GM12891 (cell line): Measurements from ENCODE around the gene LRMDA.

ENCODE experiments used
- DNase-seq: peaks from one replicate; pipeline ENCODE4 v3.0.0; 2011; ENCODE audit warnings: low spot score; ENCODE audit not compliant: insufficient read length
- FAIRE-seq: peaks from 2 replicates; lab custom pipeline; 2011; peaks lifted over from hg19 to GRCh38; lab: Jason Lieb, UNC
- PAX5 ChIP-seq: IDR thresholded peaks from 2 replicates; pipeline ENCODE4 v1.6.1; 2011; ENCODE audit warnings: low read length, moderate library complexity, mild to moderate bottlenecking; ENCODE audit not compliant: insufficient read depth, severe bottlenecking
- POLR2A ChIP-seq: IDR thresholded peaks from 2 replicates; pipeline ENCODE4 v1.6.1; 2011; ENCODE audit warnings: low read depth, low read length, control low read depth
- POLR2AphosphoS5 ChIP-seq: IDR thresholded peaks from 2 replicates; pipeline ENCODE4 v1.6.1; 2011; ENCODE audit warnings: low read depth, low read length, control low read depth
- POU2F2 ChIP-seq: IDR thresholded peaks from 2 replicates; pipeline ENCODE4 v1.6.1; 2011; ENCODE audit warnings: low read depth, mild to moderate bottlenecking, control low read depth, low read length, moderate library complexity
- SPI1 ChIP-seq: IDR thresholded peaks from 2 replicates; pipeline ENCODE4 v1.6.1; 2011; ENCODE audit warnings: low read depth, low read length, control low read depth
- TAF1 ChIP-seq: IDR thresholded peaks from 2 replicates; pipeline ENCODE4 v1.6.1; 2011; ENCODE audit warnings: low read depth, low read length, control low read depth

The LRMDA gene

GRCh38 chr10:75444781-75445386, 13.5 kb downstream of the LRMDA start:
- FAIRE-seq, result no peak
- no peak for DNase-seq
- TF ChIP-seq TAF1, result no peak
- no peak for TF ChIP-seq PAX5
- no peak for TF ChIP-seq POLR2A
- TF ChIP-seq SPI1, result no peak
- TF ChIP-seq POU2F2, result no peak
- no peak for TF ChIP-seq POLR2AphosphoS5

GRCh38 chr10:75446508-75446907, 15.1 kb downstream of the LRMDA start:
- no peak for DNase-seq
- FAIRE-seq, result no peak
- TF ChIP-seq PAX5, result no peak
- TF ChIP-seq POU2F2, result no peak
- TF ChIP-seq POLR2A, result no peak
- no peak for TF ChIP-seq POLR2AphosphoS5
- TF ChIP-seq TAF1, result no peak
- TF ChIP-seq SPI1, result no peak

GRCh38 chr10:75448166-75448565, 16.7 kb downstream of the LRMDA start:
- FAIRE-seq (no peak), DNase-seq (no peak)
- TF ChIP-seq POU2F2 (no peak), POLR2A (no peak), POLR2AphosphoS5 (no peak)

GRCh38 chr10:75449382-75450074, 18.1 kb downstream of the LRMDA start:
- FAIRE-seq (no peak), DNase-seq (no peak)

GRCh38 chr10:75450075-75450445, 18.6 kb downstream of the LRMDA start:
- TF ChIP-seq POLR2AphosphoS5 (no peak), SPI1 (no peak), POLR2A (no peak), TAF1 (no peak), PAX5 (no peak)
- DNase-seq, result no peak
- FAIRE-seq, result no peak

More at GRCh38 chr10:75449382-75450074, 18.1 kb downstream of the LRMDA start:
- TF ChIP-seq TAF1 (no peak), POLR2A (no peak), POU2F2 (no peak), POLR2AphosphoS5 (no peak), PAX5 (no peak), SPI1 (no peak)

- no peak for TF ChIP-seq POU2F2
- TF ChIP-seq POLR2A, result no peak
- no peak for TF ChIP-seq SPI1
- no peak for TF ChIP-seq PAX5
- no peak for TF ChIP-seq TAF1
- TF ChIP-seq POLR2AphosphoS5, result no peak
- DNase-seq (no peak), FAIRE-seq (no peak)
Measured at GRCh38 chr10:75450644-75451640, 19.5 kb downstream of the LRMDA start.

GRCh38 chr10:75451831-75452230, 20.4 kb downstream of the LRMDA start:
- no peak for FAIRE-seq
- TF ChIP-seq TAF1 (no peak), SPI1 (no peak), PAX5 (no peak), POLR2AphosphoS5 (no peak), POU2F2 (no peak), POLR2A (no peak)
- no peak for DNase-seq

GRCh38 chr10:75452997-75453396, 21.6 kb downstream of the LRMDA start:
- FAIRE-seq, result no peak
- no peak for DNase-seq
- TF ChIP-seq POLR2A, result no peak
- TF ChIP-seq POLR2AphosphoS5, result no peak
- no peak for TF ChIP-seq PAX5
- no peak for TF ChIP-seq POU2F2
- TF ChIP-seq TAF1, result no peak
- TF ChIP-seq SPI1, result no peak

GRCh38 chr10:75456122-75456521, 24.7 kb downstream of the LRMDA start:
- no peak for FAIRE-seq
- no peak for TF ChIP-seq POLR2AphosphoS5
- no peak for TF ChIP-seq POLR2A
- no peak for TF ChIP-seq TAF1
- no peak for TF ChIP-seq POU2F2
- TF ChIP-seq SPI1, result no peak
- no peak for TF ChIP-seq PAX5
- no peak for DNase-seq
